GM23338 (cell line): ENCODE measurements around the gene MAP4K1. TPM values are rescaled to one million over a fixed set of nuclear protein-coding genes. Genes with fewer than 3 reads are reported as not detected.

Source experiments
- ATAC-seq: fragments of 200-7000 bp; cut with Tn5 transposase; 3 replicates; pipeline ENCODE4 v1.9.1; 2020
- DNase-seq: peaks from one replicate; pipeline ENCODE4 v3.0.0-alpha.2; 2015; ENCODE audit warnings: low spot score
- H2AFZ ChIP-seq: fragments of 200-600 bp; sonication (generic); 2 replicates; pipeline ENCODE4 v1.8.0; 2016; ENCODE audit warnings: antibody characterized with exemption, mild to moderate bottlenecking, moderate library complexity
- H3F3A ChIP-seq: fragments of 200-600 bp; sonication (generic); replicated peaks from 2 replicates; pipeline ENCODE4 v1.8.0; 2017; ENCODE audit warnings: antibody characterized with exemption, mixed run types, low read depth
- H3K27ac ChIP-seq: fragments of 200-600 bp; sonication (generic); 2 replicates; pipeline ENCODE4 v1.6.1; 2016; ENCODE audit warnings: low read depth
- H3K27me3 ChIP-seq: fragments of 200-600 bp; sonication (generic); 2 replicates; pipeline ENCODE4 v1.8.0; 2016; ENCODE audit warnings: mild to moderate bottlenecking, mixed run types, moderate library complexity; ENCODE audit not compliant: insufficient read depth
- H3K36me3 ChIP-seq: fragments of 200-600 bp; sonication (generic); 2 replicates; pipeline ENCODE4 v1.8.0; 2016; ENCODE audit warnings: mild to moderate bottlenecking; ENCODE audit not compliant: insufficient read depth
- H3K4me1 ChIP-seq: fragments of 200-600 bp; sonication (generic); 2 replicates; pipeline ENCODE4 v1.8.0; 2016; ENCODE audit warnings: mild to moderate bottlenecking, moderate library complexity; ENCODE audit not compliant: insufficient read depth
- H3K4me2 ChIP-seq: fragments of 200-600 bp; sonication (generic); 2 replicates; pipeline ENCODE4 v1.7.1; 2017; ENCODE audit warnings: mixed run types
- H3K4me3 ChIP-seq: fragments of 200-600 bp; sonication (generic); 2 replicates; pipeline ENCODE4 v1.6.1; 2016; ENCODE audit warnings: mixed run types
- H3K79me2 ChIP-seq: fragments of 200-600 bp; sonication (generic); replicated peaks from 2 replicates; pipeline ENCODE4 v1.8.0; 2017; ENCODE audit warnings: mild to moderate bottlenecking; ENCODE audit not compliant: insufficient read depth
- H3K9me2 ChIP-seq: fragments of 200-600 bp; sonication (generic); 2 replicates; pipeline ENCODE4 v1.8.0; 2017; ENCODE audit not compliant: insufficient read depth
- H4K20me1 ChIP-seq: fragments of 200-600 bp; sonication (generic); replicated peaks from 2 replicates; pipeline ENCODE4 v1.8.0; 2017; ENCODE audit warnings: mild to moderate bottlenecking; ENCODE audit not compliant: insufficient read depth
- H3K27ac Mint-ChIP-seq: 2 replicates; pipeline ENCODE4 v1.8.0; 2020; ENCODE audit warnings: inconsistent platforms, mild to moderate bottlenecking, moderate library complexity, mixed read lengths
- H3K27me3 Mint-ChIP-seq: 3 replicates; pipeline ENCODE4 v1.8.0; 2022; ENCODE audit warnings: low read depth, mild to moderate bottlenecking, moderate library complexity, mixed read lengths, inconsistent platforms; ENCODE audit not compliant: insufficient read depth, poor library complexity
- H3K36me3 Mint-ChIP-seq: 3 replicates; pipeline ENCODE4 v1.8.0; 2021; ENCODE audit warnings: low read depth, mild to moderate bottlenecking, inconsistent platforms, moderate library complexity, mixed read lengths
- H3K4me1 Mint-ChIP-seq: 3 replicates; pipeline ENCODE4 v1.8.0; 2020; ENCODE audit warnings: mild to moderate bottlenecking, inconsistent platforms, mixed read lengths
- H3K4me3 Mint-ChIP-seq: 3 replicates; pipeline ENCODE4 v1.8.0; 2021; ENCODE audit warnings: moderate library complexity, mild to moderate bottlenecking, inconsistent platforms, mixed read lengths
- H3K9me3 Mint-ChIP-seq: 3 replicates; pipeline ENCODE4 v1.8.0; 2020; ENCODE audit warnings: moderate library complexity, mild to moderate bottlenecking, inconsistent platforms, mixed read lengths
- CREB1 ChIP-seq: fragments of 250-450 bp; sonication (Bioruptor Pico); IDR thresholded peaks from 2 replicates; pipeline ENCODE4 v1.5.0; 2020; ENCODE audit warnings: low read depth, mild to moderate bottlenecking, moderate library complexity
- EZH2 ChIP-seq: fragments of 200-600 bp; sonication (generic); IDR thresholded peaks from one replicate; pipeline ENCODE4 v1.8.0; 2017; ENCODE audit warnings: antibody characterized with exemption, mild to moderate bottlenecking, low read depth; ENCODE audit not compliant: unreplicated experiment
- JUNB ChIP-seq: IDR thresholded peaks from one replicate; pipeline ENCODE4 v1.6.1; 2016; ENCODE audit warnings: antibody characterized with exemption; ENCODE audit not compliant: unreplicated experiment
- NANOG ChIP-seq: IDR thresholded peaks from 2 replicates; pipeline ENCODE4 v1.6.1; 2016; ENCODE audit warnings: antibody characterized with exemption, borderline replicate concordance
- POLR2AphosphoS5 ChIP-seq: IDR thresholded peaks from 2 replicates; pipeline ENCODE4 v1.6.1; 2016; ENCODE audit warnings: antibody characterized with exemption, low read depth
- STAT1 ChIP-seq: IDR thresholded peaks from one replicate; pipeline ENCODE4 v1.6.1; 2016; ENCODE audit warnings: antibody characterized with exemption; ENCODE audit not compliant: unreplicated experiment
- ZNF114 ChIP-seq: fragments of 250-450 bp; sonication (Bioruptor Pico); IDR thresholded peaks from 2 replicates; pipeline ENCODE4 v1.5.0; 2020; ENCODE audit warnings: mild to moderate bottlenecking, moderate library complexity
- ZNF331 ChIP-seq: fragments of 250-450 bp; sonication (Bioruptor Pico); IDR thresholded peaks from 2 replicates; pipeline ENCODE4 v1.5.0; 2020; ENCODE audit warnings: low read depth, mild to moderate bottlenecking, moderate library complexity
- polyA plus RNA-seq: library from polyadenylated mRNA; unstranded; fragments of >200 nt; fragmentation: Nextera tagmentation; extraction: Ambion mirVana; gene quantifications from 2 replicates; pipeline ENCODE4 v1.2.1, GENCODE V29; 2016
- total RNA-seq: library from RNA; depleted of rRNA; stranded (reverse); fragments of >200 nt; shearing (Covaris generic); gene quantifications from 2 replicates; pipeline ENCODE4 v1.2.3, GENCODE V29; 2014
- TF ChIP-seq, protein P1 (sequence below): fragments of 250-450 bp; sonication (Bioruptor Pico); IDR thresholded peaks from 2 replicates; pipeline ENCODE4 v1.5.0; 2020; ENCODE audit warnings: mild to moderate bottlenecking, moderate library complexity
- TF ChIP-seq, protein P2 (sequence below): IDR thresholded peaks from one replicate; pipeline ENCODE4 v1.6.1; 2018; ENCODE audit warnings: antibody characterized with exemption; ENCODE audit not compliant: unreplicated experiment
- TF ChIP-seq, protein P3 (sequence below): IDR thresholded peaks from 2 replicates; pipeline ENCODE4 v1.6.1; 2016; ENCODE audit warnings: antibody characterized with exemption

MAP4K1 gene
- total and polyA plus RNA-seq, 2 experiments from 2014 or later: 7.7 to 44.6 TPM

DNA sequence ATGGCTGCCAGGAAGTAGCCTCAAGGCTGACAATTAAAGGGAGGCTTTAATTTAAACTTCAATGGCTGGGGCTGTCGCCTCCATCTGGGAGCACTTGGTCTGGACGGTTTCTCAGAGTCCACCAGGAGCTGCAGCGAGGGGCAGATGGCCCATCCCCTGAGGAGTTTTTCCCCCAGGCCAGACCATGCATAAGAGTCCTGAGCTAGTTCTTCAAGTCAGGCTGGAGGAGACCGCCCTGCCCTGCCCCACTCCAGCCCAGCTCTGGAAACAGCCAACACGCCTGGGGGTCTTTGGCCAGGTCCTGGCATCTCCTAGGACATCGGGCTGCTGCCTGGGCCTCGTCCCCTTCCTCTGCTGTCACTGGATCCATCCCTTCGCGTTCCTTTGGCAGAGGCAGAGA is 24.4 kb upstream of the MAP4K1 start (continued):
- TF ChIP-seq, protein P1, sequence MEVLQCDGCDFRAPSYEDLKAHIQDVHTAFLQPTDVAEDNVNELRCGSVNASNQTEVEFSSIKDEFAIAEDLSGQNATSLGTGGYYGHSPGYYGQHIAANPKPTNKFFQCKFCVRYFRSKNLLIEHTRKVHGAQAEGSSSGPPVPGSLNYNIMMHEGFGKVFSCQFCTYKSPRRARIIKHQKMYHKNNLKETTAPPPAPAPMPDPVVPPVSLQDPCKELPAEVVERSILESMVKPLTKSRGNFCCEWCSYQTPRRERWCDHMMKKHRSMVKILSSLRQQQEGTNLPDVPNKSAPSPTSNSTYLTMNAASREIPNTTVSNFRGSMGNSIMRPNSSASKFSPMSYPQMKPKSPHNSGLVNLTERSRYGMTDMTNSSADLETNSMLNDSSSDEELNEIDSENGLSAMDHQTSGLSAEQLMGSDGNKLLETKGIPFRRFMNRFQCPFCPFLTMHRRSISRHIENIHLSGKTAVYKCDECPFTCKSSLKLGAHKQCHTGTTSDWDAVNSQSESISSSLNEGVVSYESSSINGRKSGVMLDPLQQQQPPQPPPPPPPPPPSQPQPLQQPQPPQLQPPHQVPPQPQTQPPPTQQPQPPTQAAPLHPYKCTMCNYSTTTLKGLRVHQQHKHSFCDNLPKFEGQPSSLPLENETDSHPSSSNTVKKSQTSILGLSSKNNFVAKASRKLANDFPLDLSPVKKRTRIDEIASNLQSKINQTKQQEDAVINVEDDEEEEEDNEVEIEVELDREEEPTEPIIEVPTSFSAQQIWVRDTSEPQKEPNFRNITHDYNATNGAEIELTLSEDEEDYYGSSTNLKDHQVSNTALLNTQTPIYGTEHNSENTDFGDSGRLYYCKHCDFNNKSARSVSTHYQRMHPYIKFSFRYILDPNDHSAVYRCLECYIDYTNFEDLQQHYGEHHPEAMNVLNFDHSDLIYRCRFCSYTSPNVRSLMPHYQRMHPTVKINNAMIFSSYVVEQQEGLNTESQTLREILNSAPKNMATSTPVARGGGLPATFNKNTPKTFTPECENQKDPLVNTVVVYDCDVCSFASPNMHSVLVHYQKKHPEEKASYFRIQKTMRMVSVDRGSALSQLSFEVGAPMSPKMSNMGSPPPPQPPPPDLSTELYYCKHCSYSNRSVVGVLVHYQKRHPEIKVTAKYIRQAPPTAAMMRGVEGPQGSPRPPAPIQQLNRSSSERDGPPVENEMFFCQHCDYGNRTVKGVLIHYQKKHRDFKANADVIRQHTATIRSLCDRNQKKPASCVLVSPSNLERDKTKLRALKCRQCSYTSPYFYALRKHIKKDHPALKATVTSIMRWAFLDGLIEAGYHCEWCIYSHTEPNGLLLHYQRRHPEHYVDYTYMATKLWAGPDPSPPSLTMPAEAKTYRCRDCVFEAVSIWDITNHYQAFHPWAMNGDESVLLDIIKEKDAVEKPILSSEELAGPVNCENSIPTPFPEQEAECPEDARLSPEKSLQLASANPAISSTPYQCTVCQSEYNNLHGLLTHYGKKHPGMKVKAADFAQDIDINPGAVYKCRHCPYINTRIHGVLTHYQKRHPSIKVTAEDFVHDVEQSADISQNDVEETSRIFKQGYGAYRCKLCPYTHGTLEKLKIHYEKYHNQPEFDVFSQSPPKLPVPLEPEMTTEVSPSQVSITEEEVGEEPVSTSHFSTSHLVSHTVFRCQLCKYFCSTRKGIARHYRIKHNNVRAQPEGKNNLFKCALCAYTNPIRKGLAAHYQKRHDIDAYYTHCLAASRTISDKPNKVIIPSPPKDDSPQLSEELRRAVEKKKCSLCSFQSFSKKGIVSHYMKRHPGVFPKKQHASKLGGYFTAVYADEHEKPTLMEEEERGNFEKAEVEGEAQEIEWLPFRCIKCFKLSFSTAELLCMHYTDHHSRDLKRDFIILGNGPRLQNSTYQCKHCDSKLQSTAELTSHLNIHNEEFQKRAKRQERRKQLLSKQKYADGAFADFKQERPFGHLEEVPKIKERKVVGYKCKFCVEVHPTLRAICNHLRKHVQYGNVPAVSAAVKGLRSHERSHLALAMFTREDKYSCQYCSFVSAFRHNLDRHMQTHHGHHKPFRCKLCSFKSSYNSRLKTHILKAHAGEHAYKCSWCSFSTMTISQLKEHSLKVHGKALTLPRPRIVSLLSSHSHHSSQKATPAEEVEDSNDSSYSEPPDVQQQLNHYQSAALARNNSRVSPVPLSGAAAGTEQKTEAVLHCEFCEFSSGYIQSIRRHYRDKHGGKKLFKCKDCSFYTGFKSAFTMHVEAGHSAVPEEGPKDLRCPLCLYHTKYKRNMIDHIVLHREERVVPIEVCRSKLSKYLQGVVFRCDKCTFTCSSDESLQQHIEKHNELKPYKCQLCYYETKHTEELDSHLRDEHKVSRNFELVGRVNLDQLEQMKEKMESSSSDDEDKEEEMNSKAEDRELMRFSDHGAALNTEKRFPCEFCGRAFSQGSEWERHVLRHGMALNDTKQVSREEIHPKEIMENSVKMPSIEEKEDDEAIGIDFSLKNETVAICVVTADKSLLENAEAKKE (CRISPR knock-in tag): no peak

DNA sequence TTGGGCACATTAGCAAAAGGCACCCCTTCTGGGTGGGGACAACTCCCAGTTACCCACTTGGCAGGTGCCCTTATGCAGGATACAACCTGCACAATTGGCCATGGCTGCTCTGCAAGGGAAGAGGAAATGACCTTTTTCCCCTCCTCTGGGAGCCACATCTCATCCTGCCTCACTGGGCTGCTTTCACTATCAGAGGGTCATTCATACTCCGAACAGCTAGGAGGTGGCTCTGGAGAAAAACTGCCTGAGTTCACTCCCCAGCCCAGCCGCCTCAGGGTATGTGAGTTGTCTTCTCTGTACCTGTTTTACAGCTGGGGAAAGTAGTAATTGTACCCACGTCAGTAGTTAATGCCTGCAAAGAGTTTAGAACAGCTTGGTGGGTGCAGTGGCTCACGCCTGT is 22.6 kb upstream of the MAP4K1 start:
- ATAC-seq: no peak

DNA sequence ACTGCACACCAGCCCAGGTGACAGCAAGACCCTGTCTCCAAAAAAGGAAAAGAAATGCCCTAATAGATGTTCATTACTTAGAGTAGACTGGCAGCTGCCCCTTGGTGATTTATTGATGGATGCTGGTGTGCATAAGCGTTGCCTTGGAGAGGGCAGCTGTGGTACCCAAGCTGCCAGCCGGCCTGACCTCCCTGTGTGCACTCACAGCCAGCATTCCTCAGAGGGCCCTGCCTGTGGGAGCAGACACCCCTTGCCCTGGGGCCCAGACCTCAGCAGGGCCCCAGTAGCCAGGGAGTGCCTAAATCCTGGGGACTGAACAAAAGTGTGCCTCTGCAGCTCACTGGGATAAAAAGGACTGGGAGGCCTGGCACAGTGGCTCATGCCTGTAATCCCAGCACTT is 21.9 kb upstream of the MAP4K1 start:
- Histone ChIP-seq H3K4me2 (no peak overlapping the region), H3K4me3 (no peak overlapping the region), H3K27me3 (no peaks in the 10 kb centered on the region), H3K4me1 (peaks cover 9% of the 10 kb centered on the region), H4K20me1 (no peaks in the 10 kb centered on the region), H3K79me2 (no peaks in the 10 kb centered on the region), H3F3A (peaks cover 9% of the 10 kb centered on the region; the same call in 1 of the 2 replicates), H2AFZ (no peak overlapping the region), H3K36me3 (0 out of 2 replicates have a peak, but pooled peaks cover 10% of the 10 kb centered on the region), H3K27ac (no peak overlapping the region), H3K9me2 (no peaks in the 10 kb centered on the region)
- no peak overlapping the region for H3K27ac Mint-ChIP-seq
- no peak for DNase-seq
- peaks cover 29% of the 10 kb centered on the region for H3K36me3 Mint-ChIP-seq
- ATAC-seq: no peak
- H3K9me3 Mint-ChIP-seq: no peaks in the 10 kb centered on the region
- H3K27me3 Mint-ChIP-seq: peaks cover 10% of the 10 kb centered on the region
- H3K4me1 Mint-ChIP-seq: peaks cover 12% of the 10 kb centered on the region
- H3K4me3 Mint-ChIP-seq: no peak overlapping the region
- TF ChIP-seq, protein P2, sequence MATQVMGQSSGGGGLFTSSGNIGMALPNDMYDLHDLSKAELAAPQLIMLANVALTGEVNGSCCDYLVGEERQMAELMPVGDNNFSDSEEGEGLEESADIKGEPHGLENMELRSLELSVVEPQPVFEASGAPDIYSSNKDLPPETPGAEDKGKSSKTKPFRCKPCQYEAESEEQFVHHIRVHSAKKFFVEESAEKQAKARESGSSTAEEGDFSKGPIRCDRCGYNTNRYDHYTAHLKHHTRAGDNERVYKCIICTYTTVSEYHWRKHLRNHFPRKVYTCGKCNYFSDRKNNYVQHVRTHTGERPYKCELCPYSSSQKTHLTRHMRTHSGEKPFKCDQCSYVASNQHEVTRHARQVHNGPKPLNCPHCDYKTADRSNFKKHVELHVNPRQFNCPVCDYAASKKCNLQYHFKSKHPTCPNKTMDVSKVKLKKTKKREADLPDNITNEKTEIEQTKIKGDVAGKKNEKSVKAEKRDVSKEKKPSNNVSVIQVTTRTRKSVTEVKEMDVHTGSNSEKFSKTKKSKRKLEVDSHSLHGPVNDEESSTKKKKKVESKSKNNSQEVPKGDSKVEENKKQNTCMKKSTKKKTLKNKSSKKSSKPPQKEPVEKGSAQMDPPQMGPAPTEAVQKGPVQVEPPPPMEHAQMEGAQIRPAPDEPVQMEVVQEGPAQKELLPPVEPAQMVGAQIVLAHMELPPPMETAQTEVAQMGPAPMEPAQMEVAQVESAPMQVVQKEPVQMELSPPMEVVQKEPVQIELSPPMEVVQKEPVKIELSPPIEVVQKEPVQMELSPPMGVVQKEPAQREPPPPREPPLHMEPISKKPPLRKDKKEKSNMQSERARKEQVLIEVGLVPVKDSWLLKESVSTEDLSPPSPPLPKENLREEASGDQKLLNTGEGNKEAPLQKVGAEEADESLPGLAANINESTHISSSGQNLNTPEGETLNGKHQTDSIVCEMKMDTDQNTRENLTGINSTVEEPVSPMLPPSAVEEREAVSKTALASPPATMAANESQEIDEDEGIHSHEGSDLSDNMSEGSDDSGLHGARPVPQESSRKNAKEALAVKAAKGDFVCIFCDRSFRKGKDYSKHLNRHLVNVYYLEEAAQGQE: no peak
- no peak for TF ChIP-seq EZH2
- TF ChIP-seq NANOG: no peak
- TF ChIP-seq JUNB: no peak
- TF ChIP-seq ZNF331 (CRISPR knock-in tag): no peak
- TF ChIP-seq ZNF114 (CRISPR knock-in tag): no peak
- TF ChIP-seq POLR2AphosphoS5: no peak
- TF ChIP-seq, protein P3, sequence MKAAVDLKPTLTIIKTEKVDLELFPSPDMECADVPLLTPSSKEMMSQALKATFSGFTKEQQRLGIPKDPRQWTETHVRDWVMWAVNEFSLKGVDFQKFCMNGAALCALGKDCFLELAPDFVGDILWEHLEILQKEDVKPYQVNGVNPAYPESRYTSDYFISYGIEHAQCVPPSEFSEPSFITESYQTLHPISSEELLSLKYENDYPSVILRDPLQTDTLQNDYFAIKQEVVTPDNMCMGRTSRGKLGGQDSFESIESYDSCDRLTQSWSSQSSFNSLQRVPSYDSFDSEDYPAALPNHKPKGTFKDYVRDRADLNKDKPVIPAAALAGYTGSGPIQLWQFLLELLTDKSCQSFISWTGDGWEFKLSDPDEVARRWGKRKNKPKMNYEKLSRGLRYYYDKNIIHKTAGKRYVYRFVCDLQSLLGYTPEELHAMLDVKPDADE: no peak

More for the DNA sequence above, 22.6 kb upstream of the MAP4K1 start:
- Histone ChIP-seq H3K79me2 (no peaks in the 10 kb centered on the region), H3K4me2 (no peak overlapping the region), H3K27me3 (no peaks in the 10 kb centered on the region), H3K4me3 (no peak overlapping the region), H3K9me2 (no peaks in the 10 kb centered on the region), H4K20me1 (no peaks in the 10 kb centered on the region), H3F3A (peaks cover 8% of the 10 kb centered on the region; the same call in 1 of the 2 replicates), H3K36me3 (0 out of 2 replicates have a peak, but pooled peaks cover 5% of the 10 kb centered on the region), H3K27ac (no peak overlapping the region), H2AFZ (no peak overlapping the region), H3K4me1 (peaks cover 13% of the 10 kb centered on the region)
- Mint-ChIP-seq H3K27ac (no peak overlapping the region), H3K36me3 (peaks cover 22% of the 10 kb centered on the region; the same call in 2 of the 3 replicates), H3K9me3 (no peaks in the 10 kb centered on the region), H3K27me3 (peaks cover 11% of the 10 kb centered on the region), H3K4me3 (no peak overlapping the region), H3K4me1 (peaks cover 14% of the 10 kb centered on the region)
- no peak for DNase-seq
- TF ChIP-seq POLR2AphosphoS5: no peak
- TF ChIP-seq CREB1 (CRISPR knock-in tag): no peak
- no peak for TF ChIP-seq STAT1
